ENCODE data around the gene MBOAT1.
"Not testable (repeated sequence)": the region's sequence is repeated elsewhere in the genome, so short reads cannot be mapped to it uniquely, and the experiment has no call there.

MBOAT1 gene

GRCh38 chr6:20253021-20253420, 40.8 kb upstream of the MBOAT1 start:
- DNase-seq (ENCODE audit: low read depth), result no peak
- TF ChIP-seq, protein P1, sequence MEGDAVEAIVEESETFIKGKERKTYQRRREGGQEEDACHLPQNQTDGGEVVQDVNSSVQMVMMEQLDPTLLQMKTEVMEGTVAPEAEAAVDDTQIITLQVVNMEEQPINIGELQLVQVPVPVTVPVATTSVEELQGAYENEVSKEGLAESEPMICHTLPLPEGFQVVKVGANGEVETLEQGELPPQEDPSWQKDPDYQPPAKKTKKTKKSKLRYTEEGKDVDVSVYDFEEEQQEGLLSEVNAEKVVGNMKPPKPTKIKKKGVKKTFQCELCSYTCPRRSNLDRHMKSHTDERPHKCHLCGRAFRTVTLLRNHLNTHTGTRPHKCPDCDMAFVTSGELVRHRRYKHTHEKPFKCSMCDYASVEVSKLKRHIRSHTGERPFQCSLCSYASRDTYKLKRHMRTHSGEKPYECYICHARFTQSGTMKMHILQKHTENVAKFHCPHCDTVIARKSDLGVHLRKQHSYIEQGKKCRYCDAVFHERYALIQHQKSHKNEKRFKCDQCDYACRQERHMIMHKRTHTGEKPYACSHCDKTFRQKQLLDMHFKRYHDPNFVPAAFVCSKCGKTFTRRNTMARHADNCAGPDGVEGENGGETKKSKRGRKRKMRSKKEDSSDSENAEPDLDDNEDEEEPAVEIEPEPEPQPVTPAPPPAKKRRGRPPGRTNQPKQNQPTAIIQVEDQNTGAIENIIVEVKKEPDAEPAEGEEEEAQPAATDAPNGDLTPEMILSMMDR (IDR thresholded peaks at IDR 0.05; ENCODE audit: low read depth, low read length, missing control alignments), result no peak
- no peak overlapping the region for H3K4me3 ChIP-seq (ENCODE audit: low read depth, low read length)

GRCh38 chr6:20252311-20252710, 40.0 kb upstream of the MBOAT1 start:
- TF ChIP-seq, protein P1 (IDR thresholded peaks at IDR 0.05; ENCODE audit: low read depth, low read length, missing control alignments), result no peak
- no peak for DNase-seq (ENCODE audit: low read depth)
- H3K4me3 ChIP-seq (ENCODE audit: low read depth, low read length), result no peak overlapping the region

GRCh38 chr6:20251525-20251924, 39.3 kb upstream of the MBOAT1 start:
- TF ChIP-seq, protein P1 (IDR thresholded peaks at IDR 0.05; ENCODE audit: low read depth, low read length, missing control alignments), result no peak
- no peak overlapping the region for H3K4me3 ChIP-seq (ENCODE audit: low read depth, low read length)
- no peak for DNase-seq (ENCODE audit: low read depth)

GRCh38 chr6:20246125-20246524, 33.9 kb upstream of the MBOAT1 start:
- no peak for DNase-seq (ENCODE audit: low read depth)
- TF ChIP-seq, protein P1 (IDR thresholded peaks at IDR 0.05; ENCODE audit: low read depth, low read length, missing control alignments), result no peak
- no peak overlapping the region for H3K4me3 ChIP-seq (ENCODE audit: low read depth, low read length)

DNA sequence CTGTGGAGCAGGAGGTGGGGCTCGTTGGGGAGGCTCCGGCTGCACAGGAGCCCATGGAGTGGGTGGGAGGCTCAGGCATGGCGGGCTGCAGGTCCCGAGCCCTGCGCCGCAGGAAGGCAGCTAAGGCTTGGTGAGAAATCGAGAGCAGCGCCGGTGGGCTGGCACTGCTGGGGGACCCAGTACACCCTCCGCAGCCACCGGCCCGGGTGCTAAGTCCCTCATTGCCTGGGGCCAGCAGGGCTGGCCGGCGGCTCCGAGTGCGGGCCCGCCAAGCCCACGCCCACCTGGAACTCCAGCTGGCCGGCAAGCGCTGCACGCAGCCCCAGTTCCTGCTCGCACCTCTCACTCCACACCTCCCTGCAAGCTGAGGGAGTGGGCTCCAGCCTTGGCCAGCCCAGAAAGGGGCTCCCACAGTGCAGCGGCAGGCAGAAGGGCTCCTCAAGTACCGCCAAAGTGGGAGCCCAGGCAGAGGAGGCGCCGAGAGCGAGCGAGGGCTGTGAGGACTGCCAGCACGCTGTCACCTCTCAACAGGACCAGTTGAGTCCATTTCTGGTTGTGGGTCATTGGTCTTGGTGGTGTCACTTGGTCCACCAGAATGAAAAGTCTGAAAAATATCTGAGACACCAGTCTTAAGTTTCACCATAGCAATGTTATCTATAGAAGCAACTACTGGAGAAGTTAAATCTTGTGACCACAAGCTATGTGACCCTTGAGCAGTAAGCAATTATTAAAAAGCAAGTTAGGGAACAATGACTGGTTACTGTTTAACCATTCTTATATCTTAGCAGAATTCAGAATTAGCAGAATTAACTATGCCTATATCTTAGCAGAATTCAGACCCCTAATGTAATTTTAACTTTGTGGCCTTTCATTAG, 32.8 kb upstream of the MBOAT1 start:
- not testable (repeated sequence) for H3K4me3 ChIP-seq (ENCODE audit: low read depth, low read length); DNase-seq (ENCODE audit: low read depth)

DNA sequence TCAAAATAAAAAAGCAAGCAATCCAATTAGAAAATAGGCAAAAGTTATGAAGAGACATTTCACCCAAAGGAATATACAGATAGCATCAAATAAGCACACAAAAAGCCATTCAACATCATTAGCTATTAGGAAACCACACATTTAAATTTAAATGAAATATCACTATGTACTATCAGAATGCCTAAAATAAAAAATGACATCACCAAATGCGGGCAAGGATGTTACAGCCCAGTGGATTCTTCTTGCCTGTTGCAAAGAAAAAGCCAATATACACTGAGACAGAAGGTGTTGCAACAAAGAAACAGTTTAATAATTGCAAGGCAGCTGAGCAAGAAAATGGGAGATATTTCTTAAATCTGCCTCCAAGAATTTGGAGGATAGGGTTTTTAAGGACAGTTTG, 31.0 kb upstream of the MBOAT1 start:
- TF ChIP-seq, protein P1 (IDR thresholded peaks at IDR 0.05; ENCODE audit: low read depth, low read length, missing control alignments), result no peak
- H3K4me3 ChIP-seq (ENCODE audit: low read depth, low read length), result no peak overlapping the region
- no peak for DNase-seq (ENCODE audit: low read depth)

DNA sequence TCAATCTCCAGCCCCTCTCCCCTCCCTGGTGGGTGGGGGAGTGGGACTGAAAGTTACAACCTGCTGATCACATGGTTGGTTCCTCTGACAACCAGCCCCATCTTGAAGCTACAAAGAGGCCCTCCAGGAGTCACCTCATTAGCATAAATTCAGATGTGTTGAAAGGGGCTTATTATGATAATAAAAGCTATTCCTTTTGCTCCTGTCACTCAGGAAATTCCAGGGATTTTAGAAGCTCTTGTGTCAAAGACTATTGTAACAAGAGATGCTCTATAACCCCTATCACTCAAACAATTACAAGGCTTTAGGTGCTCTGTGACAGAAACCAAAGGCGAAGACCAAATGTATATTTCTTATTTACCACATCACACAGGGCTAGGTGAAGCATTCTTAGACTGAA, 30.1 kb upstream of the MBOAT1 start:
- TF ChIP-seq, protein P1 (IDR thresholded peaks at IDR 0.05; ENCODE audit: low read depth, low read length, missing control alignments), result no peak
- DNase-seq (ENCODE audit: low read depth), result no peak
- H3K4me3 ChIP-seq (ENCODE audit: low read depth, low read length), result no peak overlapping the region

Data from GM12864 (cell line).